ENCODE results near the gene USP3. TPM values are rescaled to one million over a fixed set of nuclear protein-coding genes. Genes with fewer than 3 reads are reported as not detected.

USP3 gene
- total and polyA plus RNA-seq, 2 donors (not counting 3 experiments of a cell fraction or from before 2014, with no cell fraction given), result 18.8 to 52.4 TPM

DNA sequence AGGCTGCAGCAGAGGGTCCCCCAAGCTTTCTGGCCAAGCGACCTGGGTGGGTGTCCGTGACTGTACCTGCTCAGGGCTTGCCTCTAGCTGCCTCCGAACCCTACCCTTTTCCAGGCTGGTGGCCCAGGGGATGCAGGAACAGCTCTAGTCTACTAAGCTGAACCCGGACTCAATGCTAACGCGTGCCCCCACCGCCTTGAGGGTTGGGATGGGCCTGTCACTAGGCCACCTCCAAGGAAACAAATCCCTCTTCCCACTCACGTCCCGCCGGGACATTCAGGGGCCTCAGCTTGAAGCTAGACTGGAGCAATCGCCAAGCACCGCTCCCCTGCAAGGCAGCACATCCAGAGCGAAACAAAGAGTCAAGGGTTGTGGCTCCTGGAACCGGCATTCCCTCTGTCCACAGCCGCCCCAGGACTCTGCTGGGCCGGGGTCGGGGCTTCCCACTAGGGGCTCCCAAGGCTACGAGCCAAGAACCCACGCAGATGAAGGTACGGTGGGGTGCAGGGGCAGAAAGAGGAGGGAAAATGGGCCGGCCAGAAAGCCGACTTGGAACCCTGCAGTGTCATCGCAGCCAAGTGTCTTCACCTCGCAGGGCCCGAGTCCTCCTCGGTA, 95.7 kb downstream of the USP3 start:
- DNase-seq (ENCODE audit: low read depth, low spot score), result no peak
- CTCF ChIA-PET, result interaction anchor here (0.7 to 9.4 kb wide), 14 partner anchors 10 to 133 kb away, joined by 3 to 78 read pairs (median 8); partner anchors contain the start of gene USP3
- no peaks in the 10 kb centered on the region for H3K36me3 ChIP-seq (ENCODE audit: control insufficient read depth in 2 of 2, extremely low read depth in 1 of 2, insufficient read depth in 2 of 2, low read length in 2 of 2)
- dilution Hi-C loops (cut with MboI; ENCODE audit: extremely low pct_ligation_motif_present, low sequenced_read_pairs) (no loop called here), intact Hi-C loops (cut with micrococcal nuclease) (loop anchor here (1.0 kb wide), 2 partner anchors 95 to 113 kb away; no protein-coding TSS in a partner anchor)
- H3K27ac ChIP-seq (ENCODE audit: insufficient read depth, low read depth, low read length), result no peak overlapping the region
- H3K9me1 ChIP-seq (replicated peaks; ENCODE audit: control insufficient read depth, extremely low read depth, insufficient read depth, low read length), result no peaks in the 10 kb centered on the region
- TF ChIP-seq POLR2A (IDR thresholded peaks at IDR 0.05; ENCODE audit: low read depth, low read length), result no peak
- no peak for TF ChIP-seq GATA2 (IDR thresholded peaks at IDR 0.05; ENCODE audit: insufficient read depth, insufficient read length, low read depth, low read length)
- TF ChIP-seq MYC (IDR thresholded peaks at IDR 0.05; ENCODE audit: low read depth, low read length), result no peak
- no peak for TF ChIP-seq POLR2AphosphoS5 (IDR thresholded peaks at IDR 0.05; ENCODE audit: insufficient read depth, low read depth, low read length)
- TF ChIP-seq, protein P1, sequence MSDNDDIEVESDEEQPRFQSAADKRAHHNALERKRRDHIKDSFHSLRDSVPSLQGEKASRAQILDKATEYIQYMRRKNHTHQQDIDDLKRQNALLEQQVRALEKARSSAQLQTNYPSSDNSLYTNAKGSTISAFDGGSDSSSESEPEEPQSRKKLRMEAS (IDR thresholded peaks at IDR 0.05; ENCODE audit: insufficient read depth, insufficient read length), result no peak
- no peak for TF ChIP-seq EZH2 (IDR thresholded peaks at IDR 0.05; ENCODE audit: borderline replicate concordance, low read depth, low read length, severe bottlenecking)
- TF ChIP-seq FOS (IDR thresholded peaks at IDR 0.05; ENCODE audit: borderline replicate concordance, insufficient read depth, low read length), result no peak
- H3K4me1 ChIP-seq (ENCODE audit: control insufficient read depth, extremely low read depth, insufficient read depth, low read length), result peaks cover 10% of the 10 kb centered on the region
- peak overlapping the region; percentile 38 for H2AFZ ChIP-seq (ENCODE audit: low read depth, low read length)
- POLR2A ChIA-PET, result no interaction called here
- peak overlapping the region; percentile 14 for H3K9ac ChIP-seq (replicated peaks; ENCODE audit: extremely low read depth, insufficient read depth, low read length)
- TSS peak; percentile 25 for BruUV-seq (replicated peaks)
- H3K27me3 ChIP-seq (ENCODE audit: control insufficient read depth in 2 of 2, insufficient read depth in 2 of 2, low read length in 2 of 2), result no peaks in the 10 kb centered on the region
- FAIRE-seq, result peak; percentile 44
- no peaks in the 10 kb centered on the region for H4K20me1 ChIP-seq (replicated peaks; ENCODE audit: control insufficient read depth, extremely low read depth, insufficient read depth, low read length)
- H3K9me3 ChIP-seq (replicated peaks; ENCODE audit: control insufficient read depth, insufficient read depth, low read length), result no peaks in the 10 kb centered on the region
- H3K4me2 ChIP-seq (ENCODE audit: insufficient read depth, low read length), result peak overlapping the region; percentile 48
- H3K4me3 ChIP-seq (replicated peaks in 1 of 3; ENCODE audit: insufficient read depth in 1 of 3, low read depth in 1 of 3, low read length in 3 of 3), result peak overlapping the region; percentile 0 to 56 (median 12)
- no peaks in the 10 kb centered on the region for H3K79me2 ChIP-seq (ENCODE audit: control insufficient read depth, insufficient read depth, low read length)

All from endothelial cell of umbilical vein (primary cell).